Spleen (tissue), 7 donors: Measurements from ENCODE around the gene CNTNAP2.

Experiments
- CTCF ChIP-seq, 11 experiments: fragments of 200-600 bp in 7 of 11; fragments of 450-650 bp in 4 of 11; sonication (generic) in 4 of 11; IDR thresholded peaks in 8 of 11; conservative IDR thresholded peaks in 3 of 11; 1 replicate in 7 of 11; 2 replicates in 4 of 11; pipeline versions ENCODE4 v1.4.0 to v1.8.0; 2016 to 2021; ENCODE audit warnings: antibody characterized with exemption in 11 of 11, inconsistent platforms in 4 of 11, mild to moderate bottlenecking in 1 of 11
- POLR2A ChIP-seq, 3 donors: fragments of 450-650 bp; IDR thresholded peaks; one replicate each; pipeline ENCODE4 v1.5.1; 2017; ENCODE audit warnings: antibody characterized with exemption in 3 of 3, mild to moderate bottlenecking in 1 of 3
- donor health status: DM: no; HTN: no; CAD: no; lungs with moderate emphysema.
- donor health status: DM: no; HTN: no; CAD: no.
- donor health status: DM: no; HTN: no; CAD: no.

- TF ChIP-seq CTCF (IDR thresholded peaks at IDR 0.05 in 8 of 11, conservative IDR thresholded peaks at IDR 0.05 in 3 of 11) (no peak), POLR2A (IDR thresholded peaks at IDR 0.05) (no peak)
These were observed at the start of gene CNTNAP2 for GRCh38 chr7:146116521-146117222.
